Measurements from ENCODE around the gene RAP1GAP. TPM values are rescaled to one million over a fixed set of nuclear protein-coding genes. Genes with fewer than 3 reads are reported as not detected.

The RAP1GAP gene
- total and polyA plus RNA-seq, 8 donors = 21.1 to 117 (median 59.2) TPM

DNA sequence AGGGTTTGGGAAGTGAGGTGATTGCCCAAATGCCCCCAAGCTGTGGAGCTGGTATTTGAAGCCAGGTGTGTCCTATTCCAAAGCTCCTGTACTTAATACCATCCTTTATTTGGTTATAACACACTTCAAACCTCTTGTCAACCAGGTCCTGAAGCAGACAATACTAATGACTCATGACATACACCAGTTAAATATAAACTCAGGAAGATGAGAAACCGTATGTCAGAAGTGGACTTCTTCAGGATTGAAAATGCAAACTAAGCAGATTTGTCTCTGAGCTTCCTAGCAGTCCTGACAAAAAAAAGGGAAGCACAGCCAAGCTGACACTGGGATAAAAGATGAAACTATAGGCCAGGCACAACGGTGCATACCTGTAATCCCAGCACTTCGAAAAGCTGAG lies 89.4 kb downstream of the RAP1GAP start:
- H3K27me3 ChIP-seq = peaks cover 0 to 22% (median 0%) of the 10 kb centered on the region in 3 donors
- no peak for TF ChIP-seq POLR2A (IDR thresholded peaks at IDR 0.05)
- TF ChIP-seq CTCF (IDR thresholded peaks at IDR 0.05) = no peak
- TF ChIP-seq POLR2AphosphoS5 (IDR thresholded peaks at IDR 0.05) = no peak
- TF ChIP-seq EP300 (IDR thresholded peaks at IDR 0.05) = no peak

GRCh38 chr1:21577933-21578332 lies 91.2 kb downstream of the RAP1GAP start:
- 83 to 91% (median 88%) methylated on average over 9 of the region's 9 CpGs for WGBS, 5 donors
- intact Hi-C loops (cut with DNase I; ENCODE audit: low total_unique reads) = loop anchor here (10.0 kb wide), 1 partner anchor 73 kb away; the partner anchor contains the start of gene ALPL
- TF ChIP-seq CTCF (IDR thresholded peaks at IDR 0.05) (no peak), POLR2A (IDR thresholded peaks at IDR 0.05) (no peak), EP300 (IDR thresholded peaks at IDR 0.05) (no peak), POLR2AphosphoS5 (IDR thresholded peaks at IDR 0.05) (no peak)
- no peaks in the 10 kb centered on the region for H3K9me3 ChIP-seq
- H3K27me3 ChIP-seq = peaks cover 0 to 23% (median 0%) of the 10 kb centered on the region in 3 donors
- no peak overlapping the region for H3K27ac ChIP-seq
- peaks cover 7 to 15% (median 14%) of the 10 kb centered on the region in 4 donors for H3K4me1 ChIP-seq
- DNase-seq = no peak
- no peaks in the 10 kb centered on the region for H3K36me3 ChIP-seq
- H3K4me3 ChIP-seq = no peak overlapping the region

More for the DNA sequence above, 89.4 kb downstream of the RAP1GAP start:
- Histone ChIP-seq H3K4me1 (peaks cover under 1 to 2% (median 2%) of the 10 kb centered on the region in 4 donors), H3K36me3 (no peaks in the 10 kb centered on the region), H3K9me3 (no peaks in the 10 kb centered on the region), H3K4me3 (no peak overlapping the region), H3K27ac (no peak overlapping the region)
- DNase-seq = no peak
- 59 to 67% (median 63%) methylated on average over 3 of the region's 3 CpGs for WGBS, 5 donors
- intact Hi-C loops (cut with DNase I; ENCODE audit: low total_unique reads) = loop anchor here (10.0 kb wide), 1 partner anchor 75 kb away; the partner anchor contains the start of gene ALPL

- Histone ChIP-seq H3K9me3 (no peaks in the 10 kb centered on the region), H3K4me3 (no peak overlapping the region), H3K36me3 (no peaks in the 10 kb centered on the region), H3K4me1 (peaks cover 7 to 15% (median 14%) of the 10 kb centered on the region in 4 donors), H3K27me3 (peaks cover 0 to 23% (median 0%) of the 10 kb centered on the region in 3 donors), H3K27ac (no peak overlapping the region)
- DNase-seq = no peak
- no peak for TF ChIP-seq POLR2A (IDR thresholded peaks at IDR 0.05)
- TF ChIP-seq POLR2AphosphoS5 (IDR thresholded peaks at IDR 0.05) = no peak
- no peak for TF ChIP-seq CTCF (IDR thresholded peaks at IDR 0.05)
- TF ChIP-seq EP300 (IDR thresholded peaks at IDR 0.05) = no peak
- WGBS, 5 donors = 91 to 96% (median 94%) methylated on average over 15 to 26 of the region's 26 CpGs
- intact Hi-C loops (cut with DNase I; ENCODE audit: low total_unique reads) = loop anchor here (10.0 kb wide), 1 partner anchor 73 kb away; the partner anchor contains the start of gene ALPL
Measured at GRCh38 chr1:21577324-21577723, 91.8 kb downstream of the RAP1GAP start.

GRCh38 chr1:21576798-21577187 lies 92.4 kb downstream of the RAP1GAP start:
- Histone ChIP-seq H3K27me3 (peaks cover 0 to 23% (median 0%) of the 10 kb centered on the region in 3 donors), H3K4me3 (no peak overlapping the region), H3K27ac (no peak overlapping the region), H3K9me3 (no peaks in the 10 kb centered on the region), H3K4me1 (peaks cover 7 to 15% (median 14%) of the 10 kb centered on the region in 4 donors), H3K36me3 (no peaks in the 10 kb centered on the region)
- no peak for TF ChIP-seq POLR2A (IDR thresholded peaks at IDR 0.05)
- intact Hi-C loops (cut with DNase I; ENCODE audit: low total_unique reads) = loop anchor here (10.0 kb wide), 1 partner anchor 72 kb away; the partner anchor contains the start of gene ALPL
- WGBS, 5 donors = 85 to 96% (median 92%) methylated on average over 5 of the region's 5 CpGs
- DNase-seq = no peak

All from stomach (tissue), 9 donors.